Activated naive CD4-positive, alpha-beta T cell treated with anti-CD3 and anti-CD28 coated beads, Interleukin-2, amount 50 U/mL, for 72 hours (primary cell): Measurements from ENCODE around the gene TSPAN18. TPM values are rescaled to one million over a fixed set of nuclear protein-coding genes. Genes with fewer than 3 reads are reported as not detected.

Experiments
- ATAC-seq, 2 donors: fragments of 150-1000 bp; cut with Tn5 transposase; 2 replicates each; pipeline ENCODE4 v1.10.0; 2021; ENCODE audit warnings: mild to moderate bottlenecking in 2 of 2, moderate library complexity in 2 of 2
- DNase-seq, 2 donors: peaks; one replicate each; pipeline ENCODE4 v3.0.0; 2021 to 2022; ENCODE audit warnings: low spot score in 2 of 2
- H3K27ac Mint-ChIP-seq, 2 donors: one replicate each; pipeline ENCODE4 v1.8.0; 2022; ENCODE audit warnings: mild to moderate bottlenecking in 2 of 2, mixed read lengths in 2 of 2
- H3K36me3 Mint-ChIP-seq, 2 donors: one replicate each; pipeline ENCODE4 v1.8.0; 2022; ENCODE audit warnings: mixed read lengths in 2 of 2
- H3K9me3 Mint-ChIP-seq, 2 donors: one replicate each; pipeline ENCODE4 v1.8.0; 2022; ENCODE audit warnings: mixed read lengths in 2 of 2
- total RNA-seq, 2 donors: library from RNA; stranded (reverse); gene quantifications; one replicate each; pipeline ENCODE4 v1.2.3, GENCODE V29; 2022

The TSPAN18 gene, protein sequence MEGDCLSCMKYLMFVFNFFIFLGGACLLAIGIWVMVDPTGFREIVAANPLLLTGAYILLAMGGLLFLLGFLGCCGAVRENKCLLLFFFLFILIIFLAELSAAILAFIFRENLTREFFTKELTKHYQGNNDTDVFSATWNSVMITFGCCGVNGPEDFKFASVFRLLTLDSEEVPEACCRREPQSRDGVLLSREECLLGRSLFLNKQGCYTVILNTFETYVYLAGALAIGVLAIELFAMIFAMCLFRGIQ
- 1 to 10 TPM; 2.3 to 3.6 TPM for total RNA-seq

DNA sequence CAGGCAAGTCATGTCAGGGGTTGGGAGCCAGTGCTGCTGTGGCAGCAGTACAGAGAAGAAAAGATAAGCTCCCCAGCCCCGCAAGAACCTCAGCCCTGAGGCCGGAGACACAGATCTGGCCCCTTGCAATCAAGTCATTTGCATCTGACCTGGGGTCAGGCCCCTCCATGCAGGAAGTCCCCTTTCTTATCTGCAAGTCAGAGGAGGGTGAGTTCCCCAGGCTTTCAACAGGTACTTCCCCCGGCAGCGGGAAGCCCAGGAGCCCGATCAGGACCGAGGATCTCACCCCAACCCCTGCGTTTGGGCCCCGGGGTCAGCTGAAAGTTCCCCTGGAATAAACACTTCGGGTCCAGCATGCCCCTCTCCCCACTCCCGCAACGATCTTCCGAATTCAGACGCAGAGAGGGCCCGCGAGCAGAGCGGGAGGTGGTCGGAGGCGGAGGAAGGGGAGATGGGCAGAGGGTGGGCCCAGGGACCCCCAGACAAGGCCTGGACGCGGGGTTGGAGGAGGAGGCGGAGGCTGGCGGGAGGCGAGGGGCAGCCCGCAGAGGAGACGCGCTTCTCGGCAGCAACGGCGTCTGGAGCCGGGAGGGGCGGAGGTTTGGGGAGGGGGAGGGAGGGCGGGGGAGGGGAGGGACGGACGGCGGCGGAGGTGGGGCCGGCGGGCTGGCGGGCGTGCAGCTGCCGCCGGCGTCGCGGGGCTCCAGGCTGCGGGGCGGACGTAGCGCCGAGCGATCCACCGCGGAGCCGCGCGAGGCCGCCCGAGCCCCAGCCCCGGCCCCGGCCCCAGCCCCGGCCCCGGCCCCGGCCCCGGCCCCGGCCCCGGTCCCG is at the start of gene TSPAN18:
Gene TSPAN18 (plus strand): TSS at position 680 of the 831 bp plus-strand sequence. CDS start 179,455 bp downstream, outside the sequence.
- Mint-ChIP-seq H3K9me3 (no peaks in the 10 kb centered on the region), H3K27ac (peak within 1 kb of the TSS in 1 of 2 donors; percentile 62), H3K36me3 (no peaks in the 10 kb centered on the region)
- peak in 1 of 2 donors; percentile 74 for DNase-seq
- peak; percentile 37 to 78 for ATAC-seq

DNA sequence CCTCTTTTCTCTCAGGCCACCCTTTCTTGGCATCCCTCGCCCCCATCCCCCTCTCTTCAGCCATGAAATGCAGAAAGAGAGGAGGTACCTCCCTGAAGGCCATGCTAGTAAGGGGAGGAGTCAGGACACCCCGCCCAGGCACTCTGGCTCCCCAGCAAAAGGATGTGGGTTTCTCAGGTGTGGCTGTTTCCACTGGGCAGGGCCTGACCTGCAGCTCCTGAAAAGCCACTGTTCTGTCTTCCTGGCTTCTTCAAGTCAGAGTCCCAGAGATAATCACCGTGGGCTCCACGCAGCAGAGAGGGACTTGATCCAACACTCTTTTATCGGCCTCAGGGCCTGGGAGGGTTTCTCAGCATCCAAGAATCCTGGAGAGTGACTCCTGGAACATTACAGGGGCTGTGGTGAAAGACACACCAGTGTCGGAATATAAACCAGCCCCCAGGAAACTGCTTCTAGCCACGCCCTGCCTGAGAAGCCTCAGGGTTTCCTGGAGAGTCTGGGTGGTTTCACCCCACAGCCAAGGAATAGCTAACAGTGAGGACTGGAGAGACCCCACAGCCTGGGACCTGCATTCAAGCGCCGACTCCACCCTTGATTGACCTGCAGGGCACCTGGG is 45.7 kb upstream of the TSPAN18 start:
- Mint-ChIP-seq H3K36me3 (no peaks in the 10 kb centered on the region), H3K9me3 (no peaks in the 10 kb centered on the region), H3K27ac (peak overlapping the region; percentile 70 to 90)
- ATAC-seq (peak; percentile 87 to 96), DNase-seq (peak; percentile 34 to 63)

DNA sequence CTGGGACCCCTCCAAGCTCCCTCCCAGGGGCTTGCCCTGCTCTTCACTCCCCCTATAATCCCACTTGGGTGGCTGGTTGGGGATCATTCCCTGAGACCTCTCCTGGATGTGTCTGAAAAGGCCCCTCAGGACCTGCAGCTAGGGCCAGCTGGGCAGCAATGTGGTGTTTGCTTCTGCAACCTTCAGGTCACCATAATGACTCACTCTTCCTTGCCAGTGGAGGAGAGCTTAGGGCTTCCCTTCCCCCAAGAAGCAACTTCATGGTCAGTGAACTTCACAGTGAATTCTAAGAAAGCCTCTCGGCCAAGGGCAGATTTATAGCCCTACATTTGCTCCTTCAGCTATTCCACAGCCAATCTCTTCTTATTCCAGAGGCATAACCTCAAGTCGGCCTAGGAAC is 45.1 kb upstream of the TSPAN18 start:
- peak overlapping the region in 1 of 2 donors; percentile 70 for H3K27ac Mint-ChIP-seq
- DNase-seq (no peak), ATAC-seq (peak in 1 of 2 donors; percentile 51)
- H3K9me3 Mint-ChIP-seq: no peaks in the 10 kb centered on the region
- H3K36me3 Mint-ChIP-seq: no peaks in the 10 kb centered on the region

DNA sequence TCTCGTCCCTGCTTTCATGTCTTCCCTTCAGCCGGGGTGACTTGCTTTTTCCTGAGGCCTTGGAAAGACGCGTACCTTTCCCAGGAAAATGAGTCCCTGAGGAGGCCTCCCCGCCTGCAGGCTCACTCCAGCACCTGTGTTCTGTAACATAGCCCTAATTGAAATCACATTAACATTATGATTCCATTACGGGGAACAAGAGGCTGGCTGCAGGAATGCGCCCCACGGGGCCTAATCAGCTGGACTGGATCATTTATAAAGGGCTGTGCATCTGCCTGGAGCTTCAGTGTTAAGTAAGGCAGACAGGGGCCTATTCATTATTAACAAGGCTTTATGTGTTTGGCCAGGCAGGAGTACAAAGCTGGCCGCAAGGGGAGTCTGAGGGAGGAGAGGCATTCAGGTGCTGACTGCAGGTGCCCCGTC is 41.9 kb upstream of the TSPAN18 start:
- Mint-ChIP-seq H3K27ac (no peak overlapping the region), H3K36me3 (no peaks in the 10 kb centered on the region), H3K9me3 (peaks cover 0 to 7% of the 10 kb centered on the region in 2 donors)
- no peak for DNase-seq
- no peak for ATAC-seq

DNA sequence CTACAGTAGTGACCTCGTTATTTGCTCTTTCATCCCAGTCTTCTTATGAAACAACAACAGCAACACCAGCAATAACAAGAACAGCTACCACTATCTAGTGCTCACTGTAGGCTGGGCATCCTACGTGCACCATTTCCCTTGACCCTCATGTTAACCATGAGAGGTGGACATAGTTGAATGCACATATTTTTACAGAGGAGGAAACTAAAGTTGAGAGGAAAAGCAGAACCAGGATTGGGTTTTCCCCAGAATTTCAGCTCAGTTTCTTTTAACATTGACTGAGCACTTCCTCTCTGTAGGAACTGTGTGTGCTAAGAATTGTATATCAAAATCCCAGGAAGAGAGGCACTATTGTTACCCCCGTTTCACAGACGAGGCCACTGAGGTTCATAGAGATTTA is 39.4 kb upstream of the TSPAN18 start:
- H3K27ac Mint-ChIP-seq: no peak overlapping the region
- H3K36me3 Mint-ChIP-seq: no peaks in the 10 kb centered on the region
- DNase-seq (no peak), ATAC-seq (no peak)
- H3K9me3 Mint-ChIP-seq: peaks cover 0 to 7% of the 10 kb centered on the region in 2 donors

DNA sequence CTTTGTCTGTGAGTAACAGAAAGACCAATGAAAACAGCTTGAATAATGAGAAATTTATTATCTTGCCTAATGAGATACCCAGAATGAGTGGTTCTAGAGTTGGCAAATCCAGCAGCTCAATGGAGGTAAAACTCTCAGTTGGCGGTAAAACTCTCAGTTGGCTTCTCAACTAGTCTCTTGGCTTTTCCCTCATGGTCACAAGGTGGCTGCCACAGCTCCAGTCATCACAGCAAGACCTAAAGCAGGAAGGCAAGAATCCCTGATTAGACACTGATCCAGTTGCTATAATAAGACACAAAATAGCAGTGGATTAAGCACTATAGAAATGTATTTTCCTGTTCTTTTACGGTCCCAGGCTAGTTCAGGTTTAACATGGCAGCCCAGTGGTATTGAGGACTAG is 37.5 kb upstream of the TSPAN18 start:
- H3K36me3 Mint-ChIP-seq: no peaks in the 10 kb centered on the region
- ATAC-seq (no peak), DNase-seq (no peak)
- peaks cover 0 to 7% of the 10 kb centered on the region in 2 donors for H3K9me3 Mint-ChIP-seq
- no peak overlapping the region for H3K27ac Mint-ChIP-seq

DNA sequence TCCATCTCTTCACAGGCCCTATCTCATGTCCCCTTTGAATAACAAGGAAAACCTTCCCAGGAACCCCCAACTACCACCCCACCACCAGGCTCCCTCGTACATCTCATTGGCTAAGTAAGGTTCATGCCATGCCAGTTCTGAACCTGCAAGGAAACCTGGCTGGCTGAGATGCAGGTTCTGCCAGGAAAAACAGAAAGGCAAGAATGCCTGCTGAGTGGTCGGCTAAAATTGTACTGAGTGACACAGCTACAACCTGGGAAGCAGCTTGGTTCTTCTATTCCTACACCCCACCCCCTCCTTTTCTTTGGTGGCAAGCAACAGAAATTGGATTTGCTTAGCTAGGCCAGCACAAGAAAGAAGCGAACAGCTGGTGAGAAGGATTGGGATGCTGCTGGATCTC is 36.1 kb upstream of the TSPAN18 start:
- Mint-ChIP-seq H3K9me3 (peaks cover 0 to 7% of the 10 kb centered on the region in 2 donors), H3K27ac (no peak overlapping the region), H3K36me3 (no peaks in the 10 kb centered on the region)
- no peak for ATAC-seq
- DNase-seq: no peak

DNA sequence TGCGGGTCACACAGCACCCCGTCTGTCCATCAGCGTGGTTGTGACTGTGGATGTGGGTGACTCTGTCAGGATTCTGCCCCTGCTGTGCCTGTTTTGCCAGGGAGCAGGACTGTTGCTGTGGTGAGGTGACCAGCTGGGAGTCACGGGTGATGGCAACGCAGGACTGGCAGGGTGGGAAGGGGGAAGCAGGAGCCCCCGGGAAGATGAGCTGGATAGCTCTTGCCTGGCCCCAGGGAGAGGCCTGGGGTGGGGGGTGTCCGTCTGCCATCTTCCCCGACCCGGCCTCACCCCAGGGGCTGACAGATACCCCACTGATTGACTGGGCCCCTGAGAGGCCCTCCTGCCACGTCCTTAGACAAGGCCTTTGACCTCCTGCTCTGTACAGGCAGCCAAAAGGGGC is 34.3 kb upstream of the TSPAN18 start:
- no peak overlapping the region for H3K27ac Mint-ChIP-seq

DNA sequence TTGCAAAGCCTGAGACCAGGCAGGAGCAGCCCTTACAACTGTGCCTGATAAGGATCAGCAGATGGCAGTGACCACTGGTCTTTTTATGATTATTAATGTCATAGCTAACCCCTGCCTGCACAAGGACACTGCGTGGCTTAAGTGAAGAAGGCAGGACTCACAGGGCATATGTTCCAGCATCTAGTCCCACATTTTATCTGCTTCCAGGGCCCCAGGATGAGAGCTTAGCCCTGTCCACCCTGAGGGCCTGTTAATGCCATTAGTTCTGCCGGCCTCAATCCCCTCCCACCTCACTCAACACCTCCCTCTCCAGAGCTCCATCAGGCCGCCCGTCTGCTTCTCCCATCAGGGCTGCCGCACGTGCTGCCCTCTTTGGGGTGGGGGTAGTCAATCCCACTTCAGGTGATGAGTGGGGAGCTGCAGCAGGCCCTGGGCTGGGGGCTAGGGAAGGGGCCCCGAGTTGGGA is 33.1 kb upstream of the TSPAN18 start:
- H3K36me3 Mint-ChIP-seq: no peaks in the 10 kb centered on the region
- H3K27ac Mint-ChIP-seq: no peak overlapping the region
- DNase-seq (no peak), ATAC-seq (no peak)
- H3K9me3 Mint-ChIP-seq: peaks cover 0 to 2% of the 10 kb centered on the region in 2 donors

More for the DNA sequence above, 34.3 kb upstream of the TSPAN18 start:
- DNase-seq (no peak), ATAC-seq (no peak)
- peaks cover 0 to 7% of the 10 kb centered on the region in 2 donors for H3K9me3 Mint-ChIP-seq
- H3K36me3 Mint-ChIP-seq: no peaks in the 10 kb centered on the region

DNA sequence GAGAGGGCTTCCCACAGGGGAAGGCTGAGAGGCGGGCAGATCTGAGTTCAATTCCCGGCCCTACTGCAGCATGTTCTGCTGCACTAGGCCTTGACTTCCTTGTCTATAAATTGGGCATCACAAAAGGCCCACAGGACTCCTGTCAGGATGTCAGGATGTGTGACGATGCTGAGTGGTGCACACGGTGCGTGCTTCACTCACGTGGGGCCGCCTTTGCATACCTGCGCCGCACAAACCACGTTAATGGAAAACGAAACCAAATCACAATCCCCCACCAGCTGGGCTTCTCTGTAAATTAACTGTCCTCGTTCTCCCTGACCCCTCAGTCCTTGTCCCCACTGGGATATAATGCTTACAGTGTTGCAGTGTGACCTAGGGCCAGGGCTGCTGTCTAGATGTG is 32.3 kb upstream of the TSPAN18 start:
- Mint-ChIP-seq H3K9me3 (no peaks in the 10 kb centered on the region), H3K36me3 (no peaks in the 10 kb centered on the region), H3K27ac (peak overlapping the region in 1 of 2 donors; percentile 61)
- no peak for ATAC-seq
- no peak for DNase-seq

DNA sequence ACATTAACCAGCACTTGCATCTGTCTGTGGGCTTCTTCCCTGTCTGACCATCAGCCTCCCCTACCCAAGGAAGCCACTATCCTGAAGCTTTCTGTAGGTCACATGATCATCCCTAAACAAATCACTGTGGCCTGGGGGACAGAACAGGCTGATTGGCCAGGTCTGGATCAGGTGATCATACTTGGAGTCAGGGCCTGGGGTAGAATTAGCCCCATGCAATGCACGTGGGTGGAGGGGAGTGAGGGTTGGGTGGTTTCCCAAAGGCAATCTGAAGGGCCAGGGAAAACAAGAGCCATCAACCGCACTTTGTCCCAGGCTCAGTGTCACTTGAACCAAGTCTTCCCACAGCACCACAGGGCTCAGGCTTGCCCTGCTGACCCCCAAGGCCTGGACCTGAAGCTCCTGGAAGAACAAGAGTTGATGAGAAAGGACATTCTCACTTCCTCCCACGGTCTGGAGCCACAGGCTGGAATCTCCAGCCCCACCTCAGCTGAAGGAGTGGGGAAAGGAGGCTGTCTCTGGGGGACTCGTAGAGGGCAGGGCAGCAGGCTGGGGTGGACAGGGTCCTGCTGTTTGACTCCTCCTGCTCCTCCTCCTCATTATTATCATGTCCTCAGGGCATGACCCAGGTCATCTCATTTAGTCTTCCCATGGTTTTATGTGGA is 31.5 kb upstream of the TSPAN18 start:
- ATAC-seq (no peak), DNase-seq (no peak)
- Mint-ChIP-seq H3K9me3 (no peaks in the 10 kb centered on the region), H3K27ac (no peak overlapping the region), H3K36me3 (no peaks in the 10 kb centered on the region)

DNA sequence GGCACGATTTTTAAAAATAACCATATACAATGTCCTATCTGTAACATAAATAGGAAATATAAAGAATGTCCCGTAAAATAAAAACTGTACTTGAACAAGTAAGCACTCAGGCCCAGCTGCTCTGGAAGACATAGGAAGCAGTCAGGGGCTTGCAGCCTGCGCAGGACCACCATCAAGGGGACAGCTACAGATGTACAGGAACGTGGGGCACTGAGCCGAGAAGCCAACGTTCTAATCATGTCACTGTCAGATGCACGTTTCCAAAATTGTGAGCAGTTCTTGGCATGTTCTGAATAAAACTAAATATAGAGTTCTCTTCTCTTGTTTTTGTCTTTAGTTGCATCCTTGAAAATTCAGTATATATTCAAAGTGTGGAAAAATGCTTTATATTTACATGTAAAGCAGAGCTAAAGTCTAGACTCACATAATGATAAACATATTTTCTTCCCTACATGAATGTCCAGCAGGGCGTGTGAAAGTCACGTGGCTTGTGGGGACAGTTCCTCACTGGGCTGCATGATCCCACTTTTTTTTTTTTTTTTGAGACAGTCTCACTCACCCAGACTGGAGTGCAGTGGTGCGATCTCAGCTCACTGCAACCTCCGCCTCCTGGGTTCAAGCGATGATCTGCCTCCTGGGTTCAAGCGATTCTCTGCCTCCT is 28.4 kb upstream of the TSPAN18 start:
- no peaks in the 10 kb centered on the region for H3K36me3 Mint-ChIP-seq
- H3K9me3 Mint-ChIP-seq: no peaks in the 10 kb centered on the region
- no peak overlapping the region for H3K27ac Mint-ChIP-seq
- DNase-seq: no peak
- no peak for ATAC-seq

DNA sequence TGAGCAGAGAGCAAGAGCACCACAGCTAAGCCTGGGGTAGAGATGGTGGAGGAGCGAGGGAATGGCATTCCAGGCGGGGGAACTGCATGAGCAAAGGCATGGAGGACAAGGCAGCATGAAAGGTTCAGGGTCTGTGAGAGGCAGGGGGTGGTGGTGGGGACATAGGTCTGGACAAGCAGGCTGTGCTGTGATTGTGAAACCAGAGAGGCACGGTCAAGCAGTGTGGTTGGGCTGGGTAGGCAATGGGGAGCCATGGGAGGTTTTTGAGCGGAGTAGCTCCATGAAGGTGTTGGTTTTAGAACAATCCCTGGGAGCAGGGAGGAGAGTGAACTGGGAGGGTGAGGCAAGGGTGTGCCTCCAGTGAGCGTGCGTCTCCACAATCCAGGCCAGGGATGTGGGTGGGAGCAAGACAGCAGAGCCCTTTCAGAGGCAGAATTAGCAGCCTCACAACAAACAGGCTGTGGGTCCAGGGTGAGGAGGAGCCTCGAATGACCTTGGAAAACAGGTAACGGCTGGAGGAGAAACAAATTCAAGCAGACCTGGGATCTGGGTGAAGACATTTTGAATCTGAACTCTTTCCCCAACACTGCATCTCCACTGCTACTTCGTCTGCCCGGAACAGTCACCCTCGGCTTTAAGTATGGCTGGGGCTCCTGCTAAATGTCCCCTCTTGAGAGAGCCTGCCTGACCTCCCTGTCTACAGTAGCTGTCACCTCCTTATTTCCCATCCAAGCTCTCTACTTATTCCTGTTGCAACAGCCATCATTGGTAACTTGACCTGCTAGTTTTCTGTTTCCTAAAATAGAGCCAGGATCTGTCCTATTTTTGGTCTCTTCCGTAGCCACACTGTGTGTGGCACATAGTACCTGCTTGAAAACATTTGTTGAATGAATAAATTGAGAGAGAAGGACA is 27.0 kb upstream of the TSPAN18 start:
- Mint-ChIP-seq H3K27ac (no peak overlapping the region), H3K36me3 (peaks cover 0 to 4% of the 10 kb centered on the region in 2 donors), H3K9me3 (no peaks in the 10 kb centered on the region)
- ATAC-seq (no peak), DNase-seq (no peak)

DNA sequence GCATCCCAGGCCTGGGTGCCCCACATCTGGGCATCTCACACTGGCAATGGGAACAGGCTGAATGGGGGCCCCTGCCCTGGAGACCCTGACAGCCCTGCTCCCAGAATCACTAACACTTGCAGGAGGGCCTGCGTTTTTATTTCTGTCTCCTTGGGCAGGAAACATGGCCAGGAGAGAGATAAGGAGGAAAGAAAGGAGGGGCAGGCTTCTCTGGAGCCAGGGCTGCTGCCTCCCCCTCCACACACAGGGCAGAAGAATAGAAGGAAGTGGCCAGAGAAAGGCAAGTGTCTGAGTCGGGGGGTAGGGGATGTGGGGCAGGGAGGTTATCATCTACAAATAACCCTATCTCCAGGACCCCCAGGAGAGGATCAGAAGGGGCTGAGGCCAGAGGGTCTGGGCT is 25.5 kb upstream of the TSPAN18 start:
- Mint-ChIP-seq H3K9me3 (no peaks in the 10 kb centered on the region), H3K27ac (peak overlapping the region in 1 of 2 donors; percentile 52), H3K36me3 (peaks cover 0 to 4% of the 10 kb centered on the region in 2 donors)
- ATAC-seq (no peak), DNase-seq (no peak)

DNA sequence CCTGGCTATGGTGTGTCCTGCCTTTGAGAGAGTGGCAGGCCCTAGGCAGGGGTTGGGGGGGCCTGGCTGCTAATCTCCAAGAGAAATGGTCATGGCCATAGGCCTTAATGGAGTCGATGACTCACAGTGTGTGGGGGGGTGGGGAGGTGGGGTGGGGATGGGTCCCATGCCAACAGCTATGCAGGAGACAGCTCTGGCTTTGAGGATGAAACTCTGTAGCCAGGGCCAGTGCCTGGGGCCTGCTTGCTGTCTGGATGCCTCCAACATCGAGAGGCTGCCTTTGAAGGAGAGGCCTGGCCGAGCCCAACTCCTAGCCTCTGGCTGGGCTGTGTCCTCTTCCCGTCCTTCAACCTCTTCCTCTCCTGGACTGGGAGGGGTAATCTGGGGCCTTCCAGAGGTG is 23.9 kb upstream of the TSPAN18 start:
- no peak for ATAC-seq
- Mint-ChIP-seq H3K27ac (peak overlapping the region in 1 of 2 donors; percentile 39), H3K9me3 (no peaks in the 10 kb centered on the region), H3K36me3 (peaks cover 0 to 4% of the 10 kb centered on the region in 2 donors)
- no peak for DNase-seq
